ENCODE results near the gene CTNNBL1.

DNA sequence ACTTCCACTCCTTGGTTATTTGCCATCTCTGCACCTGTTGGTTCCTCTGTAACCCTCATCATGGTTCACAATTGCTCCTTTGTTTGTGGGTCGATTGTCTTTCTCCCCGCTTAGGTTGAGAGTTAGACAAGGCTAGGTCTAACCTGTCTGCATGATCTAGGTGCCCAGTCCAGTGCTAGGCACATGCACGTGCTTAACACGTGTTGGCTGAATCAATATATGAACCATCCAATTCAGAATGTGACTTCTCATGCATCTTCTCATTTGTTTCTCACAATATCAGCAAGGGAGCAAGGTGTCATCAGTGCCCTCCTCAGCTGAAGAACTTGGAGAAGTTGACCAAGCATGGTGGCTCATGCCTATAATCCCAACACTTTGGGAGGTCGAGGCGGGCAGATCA lies 36.9 kb upstream of the CTNNBL1 start:
- TF ChIP-seq CTCF (conservative IDR thresholded peaks at IDR 0.05; ENCODE audit: low read depth, low read length), result no peak
- TF ChIP-seq RCOR1 (IDR thresholded peaks at IDR 0.05; ENCODE audit: insufficient replicate concordance, low read length), result no peak
- no peak for TF ChIP-seq POLR2A (IDR thresholded peaks at IDR 0.05; ENCODE audit: low read depth, low read length)
- no peak for TF ChIP-seq FOS (IDR thresholded peaks at IDR 0.05; ENCODE audit: low read depth, low read length)
- no peak for TF ChIP-seq NFE2L2 (IDR thresholded peaks at IDR 0.05; ENCODE audit: low read depth, low read length)
- no peak for TF ChIP-seq RAD21 (IDR thresholded peaks at IDR 0.05; ENCODE audit: low read length)
- no peak for TF ChIP-seq RFX5 (IDR thresholded peaks at IDR 0.05; ENCODE audit: low read depth, low read length)
- TF ChIP-seq USF2 (IDR thresholded peaks at IDR 0.05; ENCODE audit: low read depth, low read length), result no peak
- no peak for TF ChIP-seq MAZ (IDR thresholded peaks at IDR 0.05; ENCODE audit: borderline replicate concordance, low read depth, low read length)
